Nephron (organoid): ENCODE measurements around the gene CYP2F1.

Experiments used
- H3K27ac Mint-ChIP-seq, 3 experiments: 2 replicates each; pipeline ENCODE4 v1.8.0; 2020; ENCODE audit warnings: mixed read lengths in 3 of 3, mild to moderate bottlenecking in 2 of 3, moderate library complexity in 1 of 3
- H3K27me3 Mint-ChIP-seq: 2 replicates; pipeline ENCODE4 v1.8.0; 2021; ENCODE audit warnings: low read depth, mild to moderate bottlenecking, moderate library complexity, mixed read lengths
- H3K36me3 Mint-ChIP-seq: 2 replicates; pipeline ENCODE4 v1.8.0; 2020; ENCODE audit warnings: low read depth, mixed read lengths
- H3K4me1 Mint-ChIP-seq: 2 replicates; pipeline ENCODE4 v1.8.0; 2020; ENCODE audit warnings: mixed read lengths
- H3K4me3 Mint-ChIP-seq, 3 experiments: 2 replicates each; pipeline ENCODE4 v1.8.0; 2020; ENCODE audit warnings: mild to moderate bottlenecking in 3 of 3, mixed read lengths in 3 of 3, moderate library complexity in 2 of 3
- H3K9me3 Mint-ChIP-seq: 2 replicates; pipeline ENCODE4 v1.8.0; 2020; ENCODE audit warnings: mixed read lengths
- TF ChIP-seq, protein P1 (sequence below), 3 experiments: fragments of 200-600 bp; sonication (generic); IDR thresholded peaks; one replicate each; pipeline ENCODE4 v1.5.0; 2021; ENCODE audit warnings: antibody characterized with exemption in 3 of 3; ENCODE audit not compliant: unreplicated experiment in 3 of 3

The CYP2F1 gene

DNA sequence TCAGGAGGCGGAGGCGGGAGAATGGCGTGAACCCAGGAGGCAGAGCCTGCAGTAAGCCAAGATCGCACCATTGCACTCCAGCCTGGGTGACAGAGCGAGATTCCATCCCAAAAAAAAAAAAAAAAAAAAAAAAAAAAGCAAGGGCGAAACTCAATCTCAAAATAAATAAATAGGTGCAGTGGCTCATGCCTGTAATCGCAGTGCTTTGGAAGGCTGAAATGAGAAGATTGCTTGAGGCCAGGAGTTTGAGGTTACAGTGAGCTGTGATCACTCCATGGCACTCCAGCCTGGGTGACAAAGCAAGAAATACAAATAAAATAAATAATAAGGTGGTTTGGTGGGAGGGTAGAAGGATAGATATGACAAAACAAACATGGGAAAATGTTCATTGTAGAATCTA is 39.8 kb downstream of the CYP2F1 start:
- Mint-ChIP-seq H3K27me3 (no peaks in the 10 kb centered on the region), H3K36me3 (no peaks in the 10 kb centered on the region), H3K27ac (no peak overlapping the region), H3K4me1 (no peaks in the 10 kb centered on the region), H3K4me3 (no peak overlapping the region), H3K9me3 (no peaks in the 10 kb centered on the region)
- TF ChIP-seq, protein P1, sequence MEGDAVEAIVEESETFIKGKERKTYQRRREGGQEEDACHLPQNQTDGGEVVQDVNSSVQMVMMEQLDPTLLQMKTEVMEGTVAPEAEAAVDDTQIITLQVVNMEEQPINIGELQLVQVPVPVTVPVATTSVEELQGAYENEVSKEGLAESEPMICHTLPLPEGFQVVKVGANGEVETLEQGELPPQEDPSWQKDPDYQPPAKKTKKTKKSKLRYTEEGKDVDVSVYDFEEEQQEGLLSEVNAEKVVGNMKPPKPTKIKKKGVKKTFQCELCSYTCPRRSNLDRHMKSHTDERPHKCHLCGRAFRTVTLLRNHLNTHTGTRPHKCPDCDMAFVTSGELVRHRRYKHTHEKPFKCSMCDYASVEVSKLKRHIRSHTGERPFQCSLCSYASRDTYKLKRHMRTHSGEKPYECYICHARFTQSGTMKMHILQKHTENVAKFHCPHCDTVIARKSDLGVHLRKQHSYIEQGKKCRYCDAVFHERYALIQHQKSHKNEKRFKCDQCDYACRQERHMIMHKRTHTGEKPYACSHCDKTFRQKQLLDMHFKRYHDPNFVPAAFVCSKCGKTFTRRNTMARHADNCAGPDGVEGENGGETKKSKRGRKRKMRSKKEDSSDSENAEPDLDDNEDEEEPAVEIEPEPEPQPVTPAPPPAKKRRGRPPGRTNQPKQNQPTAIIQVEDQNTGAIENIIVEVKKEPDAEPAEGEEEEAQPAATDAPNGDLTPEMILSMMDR (IDR thresholded peaks at IDR 0.05; ENCODE audit: unreplicated experiment in 3 of 3): no peak

DNA sequence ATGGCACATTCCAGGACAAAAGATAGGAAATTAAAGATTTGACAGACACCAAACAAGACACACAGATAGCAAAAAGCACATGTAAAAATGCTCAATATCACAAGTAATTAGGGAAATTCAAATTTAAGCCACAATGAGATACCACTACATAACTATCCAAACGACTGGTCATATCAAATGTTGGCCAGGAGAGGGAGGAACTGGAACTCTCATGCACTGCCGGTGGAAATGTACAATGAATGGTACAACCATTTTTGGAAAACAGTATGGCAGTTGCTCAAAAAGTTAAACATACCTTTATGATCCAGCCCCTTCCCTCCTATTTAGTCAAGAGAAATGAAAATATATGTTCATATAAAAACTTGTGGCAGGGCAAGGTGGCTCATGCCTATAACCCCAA is 42.0 kb downstream of the CYP2F1 start:
- Mint-ChIP-seq H3K27ac (no peak overlapping the region), H3K9me3 (no peaks in the 10 kb centered on the region), H3K36me3 (no peaks in the 10 kb centered on the region), H3K27me3 (no peaks in the 10 kb centered on the region), H3K4me3 (no peak overlapping the region), H3K4me1 (no peaks in the 10 kb centered on the region)
- TF ChIP-seq, protein P1 (IDR thresholded peaks at IDR 0.05; ENCODE audit: unreplicated experiment in 3 of 3): no peak

DNA sequence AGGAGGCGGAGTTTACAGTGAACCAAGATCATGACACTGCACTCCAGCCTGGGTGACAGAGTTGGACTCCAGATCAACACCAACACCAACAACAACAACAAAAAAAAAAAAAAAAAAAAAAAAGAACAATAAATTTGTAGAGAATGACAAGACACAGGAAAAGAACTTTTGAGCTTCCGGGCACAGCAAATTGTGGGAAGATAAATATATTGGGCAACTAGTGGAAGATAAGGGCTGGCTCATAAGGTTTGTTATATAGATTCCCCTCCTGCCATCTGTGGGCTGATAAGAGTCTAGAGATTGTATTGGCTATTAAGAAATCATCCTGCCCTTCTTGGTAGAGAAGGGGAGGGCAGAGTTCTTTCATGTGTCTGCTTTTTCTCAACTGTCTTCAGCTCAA is 45.6 kb downstream of the CYP2F1 start:
- Mint-ChIP-seq H3K9me3 (no peaks in the 10 kb centered on the region), H3K4me3 (no peak overlapping the region), H3K4me1 (no peaks in the 10 kb centered on the region), H3K36me3 (no peaks in the 10 kb centered on the region), H3K27ac (no peak overlapping the region), H3K27me3 (no peaks in the 10 kb centered on the region)
- TF ChIP-seq, protein P1 (IDR thresholded peaks at IDR 0.05; ENCODE audit: unreplicated experiment in 3 of 3): no peak

DNA sequence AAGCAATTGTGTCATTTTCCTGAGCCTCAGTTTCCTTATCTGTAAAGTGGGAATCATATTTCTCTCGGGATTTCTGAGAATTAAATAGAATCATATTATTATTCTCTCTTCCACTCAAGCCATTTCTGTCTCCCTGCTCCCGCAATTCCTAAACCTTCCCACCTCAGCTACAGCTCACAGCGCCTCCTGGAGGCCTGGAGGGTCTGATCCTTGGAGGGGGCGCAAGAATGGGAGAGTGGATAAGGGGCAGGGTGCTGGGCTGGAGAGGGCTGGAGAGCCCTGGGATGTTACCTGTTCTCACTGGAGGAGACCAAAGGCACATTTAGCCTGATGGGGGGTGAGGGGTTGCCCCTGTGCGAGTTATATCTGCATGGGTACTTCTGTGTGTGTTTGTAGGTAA is 47.7 kb downstream of the CYP2F1 start:
- H3K9me3 Mint-ChIP-seq: no peaks in the 10 kb centered on the region
- no peaks in the 10 kb centered on the region for H3K36me3 Mint-ChIP-seq
- no peaks in the 10 kb centered on the region for H3K27me3 Mint-ChIP-seq
- no peaks in the 10 kb centered on the region for H3K4me1 Mint-ChIP-seq
- TF ChIP-seq, protein P1 (IDR thresholded peaks at IDR 0.05; ENCODE audit: unreplicated experiment in 3 of 3): no peak
- H3K27ac Mint-ChIP-seq: no peak overlapping the region
- no peak overlapping the region for H3K4me3 Mint-ChIP-seq

DNA sequence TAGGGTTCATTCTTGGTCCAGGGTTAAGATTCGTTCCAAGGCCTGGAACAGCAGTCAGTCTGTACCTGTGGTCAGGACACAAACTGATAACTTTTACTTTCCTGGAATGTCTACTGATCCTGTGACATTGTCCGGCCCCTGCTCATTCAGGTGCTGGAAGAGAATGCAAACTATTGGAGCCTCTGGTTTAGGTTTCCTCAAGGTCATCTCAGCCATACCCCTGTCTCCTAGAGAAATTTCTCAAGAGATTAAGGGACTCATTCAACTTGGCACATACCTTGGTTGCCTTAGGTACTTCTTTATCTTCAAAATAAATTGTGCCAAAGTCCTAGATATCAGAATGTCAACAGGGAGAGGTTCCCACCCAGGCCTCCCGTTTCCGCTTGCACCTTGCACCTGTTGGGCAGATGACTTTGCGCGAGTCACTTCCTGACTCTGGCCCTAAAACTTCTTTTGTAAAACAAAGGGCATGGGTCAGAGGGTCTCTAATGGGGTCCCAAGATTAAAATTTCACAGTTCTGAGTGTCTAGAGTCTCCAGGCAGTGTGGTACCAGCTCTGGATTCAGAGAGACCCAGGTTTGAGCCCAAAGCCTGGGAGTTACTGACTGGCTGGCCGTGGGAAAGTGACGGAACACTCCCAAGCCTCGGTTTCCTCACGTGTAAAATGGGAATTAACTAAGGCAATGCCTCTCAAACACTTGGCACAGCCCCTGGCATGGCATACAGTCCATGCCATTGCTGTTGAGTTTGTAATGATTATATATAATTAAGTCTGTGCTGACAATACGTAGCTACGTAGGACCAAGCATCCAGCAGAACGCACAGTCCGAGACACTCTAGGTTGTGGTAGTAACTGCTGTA is 52.9 kb downstream of the CYP2F1 start:
- Mint-ChIP-seq H3K36me3 (no peaks in the 10 kb centered on the region), H3K4me1 (no peaks in the 10 kb centered on the region), H3K27me3 (no peaks in the 10 kb centered on the region)

More for the DNA sequence above, 52.9 kb downstream of the CYP2F1 start:
- TF ChIP-seq, protein P1 (IDR thresholded peaks at IDR 0.05; ENCODE audit: unreplicated experiment in 3 of 3): no peak
- Mint-ChIP-seq H3K4me3 (no peak overlapping the region), H3K9me3 (no peaks in the 10 kb centered on the region), H3K27ac (no peak overlapping the region)
